ENCODE data around the gene LTA4H. TPM values are rescaled to one million over a fixed set of nuclear protein-coding genes. Genes with fewer than 3 reads are reported as not detected.

The LTA4H gene
- total and polyA plus RNA-seq, 2 experiments from 2014 or later, result 46.2 to 62.9 TPM

- Histone ChIP-seq H3K9me2 (ENCODE audit: insufficient read depth) (no peaks in the 10 kb centered on the region), H2AFZ (no peak overlapping the region), H4K20me1 (ENCODE audit: insufficient read depth) (no peaks in the 10 kb centered on the region), H3K9me3 (ENCODE audit: low read depth) (no peaks in the 10 kb centered on the region), H3K27ac (no peak overlapping the region), H3K27me3 (replicated peaks; ENCODE audit: insufficient read depth) (0 out of 2 replicates have a peak, but pooled peaks cover 6% of the 10 kb centered on the region), H3K36me3 (ENCODE audit: low read depth) (no peaks in the 10 kb centered on the region), H3K4me3 (no peak overlapping the region), H3K4me1 (ENCODE audit: insufficient read depth) (no peaks in the 10 kb centered on the region), H3F3A (ENCODE audit: insufficient read depth) (no peaks in the 10 kb centered on the region), H3K79me2 (ENCODE audit: insufficient read depth) (no peaks in the 10 kb centered on the region), H3K4me2 (ENCODE audit: unreplicated experiment) (no peak overlapping the region), H3K9ac (no peak overlapping the region)
- 85 to 90% methylated on average over 29 of the region's 29 CpGs for WGBS, 2 experiments (ENCODE audit: low coverage in 1 of 2, low lambda C conversion rate in 2 of 2, missing lambda C conversion rate in 2 of 2)
- in situ Hi-C loops (cut with MboI), result loop anchor here (25.0 kb wide), 1 partner anchor 383 kb away; no protein-coding TSS in a partner anchor
- no peak for DNase-seq
- TF ChIP-seq EZH2phosphoT487 (IDR thresholded peaks at IDR 0.05; ENCODE audit: insufficient read depth, low read depth) (no peak), EZH2 (IDR thresholded peaks at IDR 0.05; ENCODE audit: insufficient read depth, poor library complexity, severe bottlenecking) (no peak)
Measured at GRCh38 chr12:95995238-95996031, 40.0 kb downstream of the LTA4H start.

- TF ChIP-seq EZH2phosphoT487 (IDR thresholded peaks at IDR 0.05; ENCODE audit: insufficient read depth, low read depth) (no peak), EZH2 (IDR thresholded peaks at IDR 0.05; ENCODE audit: insufficient read depth, poor library complexity, severe bottlenecking) (no peak)
- Histone ChIP-seq H3K36me3 (ENCODE audit: low read depth) (no peaks in the 10 kb centered on the region), H3K27me3 (replicated peaks; ENCODE audit: insufficient read depth) (0 out of 2 replicates have a peak, but pooled peaks cover 8% of the 10 kb centered on the region), H3K9ac (no peak overlapping the region), H2AFZ (no peak overlapping the region), H3K4me1 (ENCODE audit: insufficient read depth) (no peaks in the 10 kb centered on the region), H3K79me2 (ENCODE audit: insufficient read depth) (no peaks in the 10 kb centered on the region), H3K4me2 (ENCODE audit: unreplicated experiment) (no peak overlapping the region), H3F3A (ENCODE audit: insufficient read depth) (no peaks in the 10 kb centered on the region), H3K4me3 (no peak overlapping the region), H3K9me2 (ENCODE audit: insufficient read depth) (no peaks in the 10 kb centered on the region), H3K9me3 (ENCODE audit: low read depth) (no peaks in the 10 kb centered on the region), H3K27ac (no peak overlapping the region), H4K20me1 (ENCODE audit: insufficient read depth) (no peaks in the 10 kb centered on the region)
- DNase-seq, result no peak
- WGBS, 2 experiments (ENCODE audit: low coverage in 1 of 2, low lambda C conversion rate in 2 of 2, missing lambda C conversion rate in 2 of 2), result 64 to 67% methylated on average over 5 of the region's 5 CpGs
- in situ Hi-C loops (cut with MboI), result loop anchor here (25.0 kb wide), 1 partner anchor 382 kb away; no protein-coding TSS in a partner anchor
Measured at GRCh38 chr12:95994476-95994875, 40.9 kb downstream of the LTA4H start.

GRCh38 chr12:95993907-95994306 is 41.5 kb downstream of the LTA4H start:
- no peak for DNase-seq
- in situ Hi-C loops (cut with MboI), result loop anchor here (25.0 kb wide), 1 partner anchor 382 kb away; no protein-coding TSS in a partner anchor
- Histone ChIP-seq H3K4me1 (ENCODE audit: insufficient read depth) (no peaks in the 10 kb centered on the region), H3K9ac (no peak overlapping the region), H4K20me1 (ENCODE audit: insufficient read depth) (no peaks in the 10 kb centered on the region), H3K4me2 (ENCODE audit: unreplicated experiment) (no peak overlapping the region), H3K27me3 (replicated peaks; ENCODE audit: insufficient read depth) (0 out of 2 replicates have a peak, but pooled peaks cover 9% of the 10 kb centered on the region), H3K36me3 (ENCODE audit: low read depth) (no peaks in the 10 kb centered on the region), H3K79me2 (ENCODE audit: insufficient read depth) (no peaks in the 10 kb centered on the region), H3K9me2 (ENCODE audit: insufficient read depth) (no peaks in the 10 kb centered on the region), H3K27ac (no peak overlapping the region), H2AFZ (no peak overlapping the region), H3K4me3 (no peak overlapping the region), H3F3A (ENCODE audit: insufficient read depth) (no peaks in the 10 kb centered on the region), H3K9me3 (ENCODE audit: low read depth) (no peaks in the 10 kb centered on the region)
- TF ChIP-seq EZH2phosphoT487 (IDR thresholded peaks at IDR 0.05; ENCODE audit: insufficient read depth, low read depth) (no peak), EZH2 (IDR thresholded peaks at IDR 0.05; ENCODE audit: insufficient read depth, poor library complexity, severe bottlenecking) (no peak)
- WGBS, 2 experiments (ENCODE audit: low coverage in 1 of 2, low lambda C conversion rate in 2 of 2, missing lambda C conversion rate in 2 of 2), result 83 to 86% methylated on average over 7 of the region's 7 CpGs

GRCh38 chr12:95990136-95990535 is 45.3 kb downstream of the LTA4H start:
- H3K4me3 ChIP-seq, result no peak overlapping the region
- no peak for TF ChIP-seq EZH2 (IDR thresholded peaks at IDR 0.05; ENCODE audit: insufficient read depth, poor library complexity, severe bottlenecking)
- TF ChIP-seq EZH2phosphoT487 (IDR thresholded peaks at IDR 0.05; ENCODE audit: insufficient read depth, low read depth), result no peak
- H3K4me1 ChIP-seq (ENCODE audit: insufficient read depth), result no peaks in the 10 kb centered on the region
- H3K9me2 ChIP-seq (ENCODE audit: insufficient read depth), result no peaks in the 10 kb centered on the region
- WGBS, 2 experiments (ENCODE audit: low coverage in 1 of 2, low lambda C conversion rate in 2 of 2, missing lambda C conversion rate in 2 of 2), result 68 to 69% methylated on average over 7 of the region's 7 CpGs
- no peaks in the 10 kb centered on the region for H3K36me3 ChIP-seq (ENCODE audit: low read depth)
- no peaks in the 10 kb centered on the region for H3K9me3 ChIP-seq (ENCODE audit: low read depth)
- H2AFZ ChIP-seq, result no peak overlapping the region
- in situ Hi-C loops (cut with MboI), result loop anchor here (25.0 kb wide), 1 partner anchor 378 kb away; no protein-coding TSS in a partner anchor
- no peak overlapping the region for H3K27ac ChIP-seq
- H3K27me3 ChIP-seq (replicated peaks; ENCODE audit: insufficient read depth), result peaks cover 9% of the 10 kb centered on the region; the same call in 1 of the 2 replicates
- H3F3A ChIP-seq (ENCODE audit: insufficient read depth), result no peaks in the 10 kb centered on the region
- H3K9ac ChIP-seq, result no peak overlapping the region
- no peak overlapping the region for H3K4me2 ChIP-seq (ENCODE audit: unreplicated experiment)
- DNase-seq, result no peak
- no peaks in the 10 kb centered on the region for H4K20me1 ChIP-seq (ENCODE audit: insufficient read depth)
- H3K79me2 ChIP-seq (ENCODE audit: insufficient read depth), result no peaks in the 10 kb centered on the region
